ENCODE measurements around the gene GPR161. TPM values are rescaled to one million over a fixed set of nuclear protein-coding genes. Genes with fewer than 3 reads are reported as not detected.

Gene GPR161
- total RNA-seq, 3 donors from 2014 or later = 0.16 to 0.27 (median 0.20) TPM

DNA sequence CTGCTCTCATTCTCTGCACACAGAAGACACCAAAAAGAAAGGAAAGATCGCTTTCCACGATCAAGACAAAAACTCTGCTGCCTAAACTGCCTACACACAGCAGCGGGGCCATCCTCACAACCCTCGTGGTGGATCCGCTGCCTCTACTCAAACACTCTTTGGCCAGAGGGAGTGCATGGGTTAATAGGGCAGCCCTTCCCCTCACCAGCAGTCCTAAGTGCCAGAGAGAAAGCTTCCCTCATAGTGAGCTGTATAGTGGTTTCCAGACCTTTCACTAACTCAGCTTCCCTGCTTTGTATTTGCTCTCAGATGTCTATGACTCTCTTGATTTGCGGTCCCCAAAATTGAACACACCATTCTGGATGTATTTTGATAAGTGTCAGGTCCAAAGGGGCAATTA, 30.9 kb downstream of the GPR161 start:
- Mint-ChIP-seq H3K9me3 (no peaks in the 10 kb centered on the region), H3K36me3 (ENCODE audit: insufficient read depth) (no peaks in the 10 kb centered on the region), H3K4me1 (ENCODE audit: low read depth) (no peaks in the 10 kb centered on the region), H3K27me3 (ENCODE audit: low read depth) (no peaks in the 10 kb centered on the region), H3K4me3 (no peak overlapping the region)
- ATAC-seq (no peak), DNase-seq (no peak)

DNA sequence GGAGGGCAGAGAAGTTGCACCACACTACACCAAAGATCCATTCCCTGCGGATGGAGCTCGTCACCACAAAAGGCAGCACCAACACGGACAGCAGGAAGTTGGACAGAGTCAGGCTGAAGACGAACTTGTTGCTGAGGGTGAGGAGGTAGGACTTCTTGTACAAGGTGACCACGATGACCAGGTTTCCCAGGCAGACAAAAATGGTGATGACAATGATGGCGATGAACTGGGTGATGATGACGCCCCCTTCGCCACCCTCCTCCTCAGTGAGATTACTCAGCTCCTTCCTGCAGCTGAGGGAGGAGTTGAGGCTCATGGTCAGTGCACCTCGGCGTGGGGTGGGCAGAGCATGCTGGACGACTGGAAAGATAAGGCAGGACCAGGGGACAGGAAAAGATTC, 32.2 kb downstream of the GPR161 start:
- no peak for ATAC-seq
- Mint-ChIP-seq H3K27me3 (ENCODE audit: low read depth) (no peaks in the 10 kb centered on the region), H3K4me3 (no peak overlapping the region), H3K4me1 (ENCODE audit: low read depth) (no peaks in the 10 kb centered on the region), H3K36me3 (ENCODE audit: insufficient read depth) (no peaks in the 10 kb centered on the region), H3K9me3 (no peaks in the 10 kb centered on the region)
- DNase-seq = no peak

DNA sequence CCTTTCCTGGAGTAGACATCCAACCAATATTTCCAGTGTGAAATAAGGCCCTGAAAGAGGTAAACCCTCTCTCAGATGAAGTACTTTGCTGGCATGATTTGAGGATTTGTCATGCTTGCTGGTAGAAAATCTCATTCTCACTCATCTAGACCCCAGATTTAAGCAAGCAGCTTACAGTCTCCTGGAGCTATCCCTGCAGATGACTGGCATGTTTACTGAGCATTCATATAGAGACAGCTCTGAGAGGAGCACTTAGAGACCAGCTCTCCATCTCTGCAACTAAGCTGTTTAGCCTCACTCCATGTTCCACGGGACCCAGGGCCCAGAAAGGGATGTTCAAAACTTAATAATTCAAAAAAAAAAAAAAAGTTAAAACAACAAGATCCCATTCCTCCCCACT, 34.2 kb downstream of the GPR161 start:
- Mint-ChIP-seq H3K36me3 (ENCODE audit: insufficient read depth) (no peaks in the 10 kb centered on the region), H3K9me3 (no peaks in the 10 kb centered on the region), H3K4me3 (no peak overlapping the region), H3K4me1 (ENCODE audit: low read depth) (no peaks in the 10 kb centered on the region), H3K27me3 (ENCODE audit: low read depth) (no peaks in the 10 kb centered on the region)
- ATAC-seq (no peak), DNase-seq (no peak)

DNA sequence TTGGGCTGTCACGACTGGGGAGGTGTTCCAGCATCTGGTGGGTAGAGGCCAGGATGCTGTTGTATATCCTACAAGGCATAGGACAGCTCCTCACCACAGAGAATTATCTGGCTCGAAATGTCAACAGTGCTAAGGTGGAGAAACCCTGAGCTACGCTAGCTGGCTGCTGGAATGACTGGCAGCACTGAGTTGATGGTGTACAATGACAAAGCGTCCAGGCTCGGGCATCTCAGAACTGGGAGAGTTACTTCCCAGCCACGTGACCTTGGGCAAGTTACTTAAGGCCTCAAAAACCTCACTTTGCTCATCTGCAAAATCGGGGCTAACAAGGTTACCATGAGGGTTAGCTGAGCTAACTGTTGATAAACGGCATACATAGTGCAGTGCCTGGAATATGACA, 35.4 kb downstream of the GPR161 start:
- Mint-ChIP-seq H3K36me3 (ENCODE audit: insufficient read depth) (no peaks in the 10 kb centered on the region), H3K27me3 (ENCODE audit: low read depth) (no peaks in the 10 kb centered on the region), H3K9me3 (no peaks in the 10 kb centered on the region), H3K4me3 (no peak overlapping the region), H3K4me1 (ENCODE audit: low read depth) (no peaks in the 10 kb centered on the region)
- no peak for ATAC-seq
- DNase-seq = no peak

DNA sequence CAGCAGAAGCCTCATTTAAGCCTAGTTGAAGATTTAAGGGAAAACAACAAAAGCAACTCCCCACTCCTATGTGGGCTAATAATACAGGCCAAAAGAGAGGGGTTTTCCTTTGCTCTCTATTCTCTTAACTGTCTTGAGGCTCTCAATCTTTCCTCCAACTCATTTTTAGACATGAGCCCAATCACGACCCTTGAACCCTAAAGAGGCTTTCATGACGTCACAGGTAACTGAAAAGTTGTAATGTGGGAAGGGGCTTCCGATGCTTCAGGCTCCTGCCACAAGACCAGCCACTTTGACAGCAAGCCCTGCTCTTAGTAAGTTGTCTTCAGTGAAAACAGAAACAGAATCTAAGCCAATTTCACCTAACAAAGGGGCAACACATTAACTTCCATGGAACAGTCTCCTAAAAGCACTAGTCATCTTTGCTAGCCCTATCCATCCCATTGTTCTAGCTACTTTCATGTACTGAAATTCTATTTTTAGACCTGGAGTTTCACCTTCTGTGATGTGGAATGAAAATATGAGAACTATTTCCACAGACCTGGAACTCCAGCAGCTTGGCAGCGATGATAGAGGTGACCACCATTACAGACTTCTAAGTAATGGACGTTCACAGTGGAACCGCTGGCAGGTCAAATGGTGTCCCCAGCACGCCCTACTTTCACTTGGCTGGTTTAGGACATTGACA, 36.3 kb downstream of the GPR161 start:
- Mint-ChIP-seq H3K27me3 (ENCODE audit: low read depth) (no peaks in the 10 kb centered on the region), H3K36me3 (ENCODE audit: insufficient read depth) (no peaks in the 10 kb centered on the region), H3K9me3 (no peaks in the 10 kb centered on the region), H3K4me3 (no peak overlapping the region), H3K4me1 (ENCODE audit: low read depth) (no peaks in the 10 kb centered on the region)
- no peak for DNase-seq
- ATAC-seq = no peak

DNA sequence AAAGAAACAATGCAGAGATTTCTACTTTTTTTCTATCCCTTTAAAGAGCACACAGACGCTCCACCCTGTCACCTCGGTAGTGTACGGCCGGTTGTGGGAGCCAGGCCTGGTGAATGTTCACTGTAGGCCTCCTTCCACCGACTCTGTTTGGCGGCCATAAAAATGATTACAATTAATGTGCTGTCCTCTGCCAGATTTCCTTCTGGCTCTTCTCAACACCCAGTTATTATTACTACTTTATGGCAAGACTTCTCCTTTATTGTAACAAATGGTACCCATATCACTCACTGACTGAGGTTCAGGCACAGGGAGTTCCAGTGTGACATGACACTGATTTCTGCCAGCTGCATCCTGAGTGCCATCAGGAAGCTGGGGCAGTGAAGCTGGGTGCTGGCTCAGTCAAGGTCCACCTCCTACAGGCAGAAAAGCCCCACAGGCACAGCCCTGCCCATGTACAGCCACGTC, 37.4 kb downstream of the GPR161 start:
- no peaks in the 10 kb centered on the region for H3K4me1 Mint-ChIP-seq (ENCODE audit: low read depth)
- no peaks in the 10 kb centered on the region for H3K36me3 Mint-ChIP-seq (ENCODE audit: insufficient read depth)
- ATAC-seq = no peak
- H3K9me3 Mint-ChIP-seq = no peaks in the 10 kb centered on the region
- no peaks in the 10 kb centered on the region for H3K27me3 Mint-ChIP-seq (ENCODE audit: low read depth)
- H3K4me3 Mint-ChIP-seq = no peak overlapping the region
- DNase-seq = no peak

DNA sequence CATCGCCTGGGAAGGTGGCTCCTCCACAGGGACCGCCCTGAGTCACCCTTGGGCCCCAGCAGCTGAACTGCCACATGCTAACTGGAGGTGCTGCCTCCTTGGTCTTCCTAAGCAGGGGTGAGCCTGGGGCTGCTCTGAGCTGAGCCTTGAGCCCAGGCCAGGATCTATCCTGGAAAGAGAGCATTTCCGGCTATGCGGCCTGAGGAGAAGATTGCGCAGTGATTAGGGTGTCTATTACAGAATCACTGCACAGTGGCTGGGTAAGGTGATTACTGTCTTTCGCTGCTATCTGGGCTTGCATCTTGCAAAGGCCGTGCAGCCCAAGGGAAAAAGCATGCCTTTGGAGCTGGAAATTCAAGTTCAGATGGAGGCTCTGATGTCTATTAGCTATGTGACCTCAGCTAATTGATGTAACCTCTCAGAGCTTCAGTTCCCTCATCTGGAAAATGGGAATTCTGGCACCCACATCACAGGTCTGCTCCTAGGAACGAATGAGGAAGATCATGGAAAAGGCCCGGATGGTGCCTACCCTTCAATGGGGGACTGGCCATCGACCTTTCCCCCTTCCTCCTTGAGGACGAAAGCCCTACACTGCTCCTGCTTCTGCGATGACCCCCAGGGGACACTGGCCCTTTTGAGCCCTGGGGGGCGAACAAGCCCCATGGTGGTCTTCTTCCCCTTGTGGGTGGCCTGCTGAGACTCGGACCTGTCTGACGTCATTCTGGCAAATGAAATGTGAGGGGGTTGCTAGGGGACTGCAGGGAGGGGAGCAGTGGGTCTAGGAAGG, 38.0 kb downstream of the GPR161 start:
- H3K36me3 Mint-ChIP-seq (ENCODE audit: insufficient read depth) = no peaks in the 10 kb centered on the region
- H3K4me1 Mint-ChIP-seq (ENCODE audit: low read depth) = no peaks in the 10 kb centered on the region
- H3K27me3 Mint-ChIP-seq (ENCODE audit: low read depth) = no peaks in the 10 kb centered on the region
- DNase-seq (no peak), ATAC-seq (no peak)
- H3K4me3 Mint-ChIP-seq = no peak overlapping the region
- no peaks in the 10 kb centered on the region for H3K9me3 Mint-ChIP-seq

DNA sequence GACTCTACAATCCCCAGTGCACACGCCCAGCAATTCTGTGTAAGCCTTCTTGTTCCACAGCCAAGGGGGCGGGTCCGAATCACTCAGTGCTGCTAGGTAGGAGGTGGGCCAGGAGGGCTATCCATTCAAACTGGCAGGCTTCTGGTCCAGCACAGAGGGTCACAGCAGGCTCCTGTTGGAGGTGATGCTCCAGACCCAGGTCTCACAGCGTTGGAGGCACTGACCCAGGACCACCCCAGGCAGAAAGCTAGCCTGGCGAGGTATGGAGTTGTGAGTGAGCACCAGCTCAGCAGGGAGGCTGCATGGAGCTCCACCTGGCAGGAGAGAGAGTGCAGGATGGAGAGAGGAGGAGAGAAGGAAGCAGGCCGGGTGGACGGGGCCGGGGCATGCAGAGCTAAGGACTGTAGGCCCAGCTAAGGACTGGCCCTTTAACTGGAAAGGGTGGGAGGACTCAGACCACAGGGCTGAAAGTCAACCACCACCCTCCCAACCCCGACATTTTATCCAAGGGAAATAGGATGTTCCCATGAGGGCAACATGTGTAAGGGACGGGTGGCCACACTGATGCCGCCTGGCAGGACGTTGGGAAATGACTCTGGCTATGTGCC, 38.7 kb downstream of the GPR161 start:
- Mint-ChIP-seq H3K9me3 (no peaks in the 10 kb centered on the region), H3K36me3 (ENCODE audit: insufficient read depth) (no peaks in the 10 kb centered on the region), H3K27me3 (ENCODE audit: low read depth) (no peaks in the 10 kb centered on the region), H3K4me1 (ENCODE audit: low read depth) (no peaks in the 10 kb centered on the region), H3K4me3 (no peak overlapping the region)
- DNase-seq = no peak
- no peak for ATAC-seq

DNA sequence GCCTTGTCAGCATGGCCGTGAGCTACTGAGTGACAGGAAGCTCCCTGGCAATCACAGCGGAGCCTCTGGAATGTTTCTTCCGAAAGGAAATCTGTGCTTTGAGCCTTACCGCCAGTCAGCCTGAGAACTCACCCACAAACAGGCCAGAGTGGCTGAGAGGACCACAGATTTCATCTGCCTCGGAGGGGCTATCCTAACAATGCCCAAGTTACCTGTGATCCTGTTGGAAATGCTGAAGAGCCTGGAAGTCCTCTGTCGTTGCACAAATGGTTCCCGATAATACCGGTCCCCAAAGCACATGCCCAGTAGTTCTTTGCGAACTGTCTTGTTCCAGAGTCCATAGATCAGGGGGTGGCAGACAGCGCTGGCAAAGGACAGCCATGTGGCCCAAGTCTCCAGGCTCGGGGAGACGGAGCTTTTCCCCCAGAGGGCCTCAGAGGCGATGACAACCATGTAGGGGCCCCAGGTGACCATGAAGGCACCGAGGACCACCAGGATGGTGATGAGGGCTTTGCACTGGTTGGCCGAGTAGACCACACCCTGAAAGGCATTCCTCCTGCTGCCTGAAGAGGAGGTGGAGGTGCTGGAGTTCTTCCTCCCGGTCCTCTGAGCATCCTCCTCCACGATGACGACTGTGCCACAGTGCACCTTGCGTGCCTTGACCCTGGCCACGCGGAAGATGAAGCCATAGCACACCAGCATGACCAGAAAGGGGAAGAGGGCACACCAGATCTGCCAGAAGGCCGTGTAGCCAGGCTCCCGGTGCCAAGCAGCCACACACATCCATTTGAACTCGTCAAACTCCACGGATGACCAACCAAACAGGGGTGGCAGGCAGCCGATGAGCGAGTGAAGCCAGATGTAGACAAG, 40.2 kb downstream of the GPR161 start:
- no peak for ATAC-seq
- no peak for DNase-seq
- H3K4me3 Mint-ChIP-seq = no peak overlapping the region
- no peaks in the 10 kb centered on the region for H3K27me3 Mint-ChIP-seq (ENCODE audit: low read depth)
- H3K4me1 Mint-ChIP-seq (ENCODE audit: low read depth) = no peaks in the 10 kb centered on the region
- no peaks in the 10 kb centered on the region for H3K36me3 Mint-ChIP-seq (ENCODE audit: insufficient read depth)
- no peaks in the 10 kb centered on the region for H3K9me3 Mint-ChIP-seq

DNA sequence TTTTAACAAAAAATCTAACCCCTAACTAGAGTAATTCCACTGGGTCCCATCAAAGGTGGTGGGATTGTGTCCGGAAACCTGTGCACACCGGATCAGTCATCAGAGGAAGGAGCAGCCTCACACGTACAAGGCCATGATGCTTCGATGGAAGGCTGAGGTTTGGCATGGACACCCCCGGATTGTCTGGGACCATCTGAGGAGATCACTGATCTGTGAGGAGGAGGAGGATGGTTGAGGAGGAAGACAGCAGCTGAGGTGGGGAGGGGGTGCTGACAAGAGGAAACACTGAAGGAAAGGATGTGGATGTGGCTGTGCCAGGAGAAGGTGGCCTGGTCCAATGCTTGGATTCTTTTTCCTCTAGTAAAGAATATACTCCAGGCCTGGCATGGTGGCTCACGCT, 41.3 kb downstream of the GPR161 start:
- no peak overlapping the region for H3K4me3 Mint-ChIP-seq
- DNase-seq (no peak), ATAC-seq (no peak)
- no peaks in the 10 kb centered on the region for H3K27me3 Mint-ChIP-seq (ENCODE audit: low read depth)
- H3K4me1 Mint-ChIP-seq (ENCODE audit: low read depth) = no peaks in the 10 kb centered on the region
- H3K36me3 Mint-ChIP-seq (ENCODE audit: insufficient read depth) = no peaks in the 10 kb centered on the region
- no peaks in the 10 kb centered on the region for H3K9me3 Mint-ChIP-seq

DNA sequence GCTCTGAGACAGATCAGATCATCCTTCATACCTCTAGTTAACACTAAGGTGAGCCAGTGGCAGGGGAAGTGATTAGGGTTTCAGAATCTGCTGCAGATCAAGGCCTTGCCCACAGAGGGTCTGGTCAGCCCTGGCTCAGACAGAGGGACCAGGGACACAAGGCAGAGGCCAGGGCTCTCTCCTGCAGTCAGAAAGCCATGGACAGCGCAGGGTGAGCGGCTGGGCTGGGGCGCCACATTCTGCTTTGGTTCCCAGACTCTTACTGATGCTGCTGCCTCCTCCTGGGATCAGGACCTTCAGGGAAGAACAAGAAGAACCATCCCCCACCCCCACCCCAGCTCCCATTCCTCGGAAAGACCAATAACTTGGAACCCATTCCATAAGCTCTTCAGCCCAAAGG, 43.1 kb downstream of the GPR161 start:
- DNase-seq (no peak), ATAC-seq (no peak)
- Mint-ChIP-seq H3K4me3 (no peak overlapping the region), H3K36me3 (ENCODE audit: insufficient read depth) (no peaks in the 10 kb centered on the region), H3K9me3 (no peaks in the 10 kb centered on the region), H3K4me1 (ENCODE audit: low read depth) (no peaks in the 10 kb centered on the region), H3K27me3 (ENCODE audit: low read depth) (no peaks in the 10 kb centered on the region)

DNA sequence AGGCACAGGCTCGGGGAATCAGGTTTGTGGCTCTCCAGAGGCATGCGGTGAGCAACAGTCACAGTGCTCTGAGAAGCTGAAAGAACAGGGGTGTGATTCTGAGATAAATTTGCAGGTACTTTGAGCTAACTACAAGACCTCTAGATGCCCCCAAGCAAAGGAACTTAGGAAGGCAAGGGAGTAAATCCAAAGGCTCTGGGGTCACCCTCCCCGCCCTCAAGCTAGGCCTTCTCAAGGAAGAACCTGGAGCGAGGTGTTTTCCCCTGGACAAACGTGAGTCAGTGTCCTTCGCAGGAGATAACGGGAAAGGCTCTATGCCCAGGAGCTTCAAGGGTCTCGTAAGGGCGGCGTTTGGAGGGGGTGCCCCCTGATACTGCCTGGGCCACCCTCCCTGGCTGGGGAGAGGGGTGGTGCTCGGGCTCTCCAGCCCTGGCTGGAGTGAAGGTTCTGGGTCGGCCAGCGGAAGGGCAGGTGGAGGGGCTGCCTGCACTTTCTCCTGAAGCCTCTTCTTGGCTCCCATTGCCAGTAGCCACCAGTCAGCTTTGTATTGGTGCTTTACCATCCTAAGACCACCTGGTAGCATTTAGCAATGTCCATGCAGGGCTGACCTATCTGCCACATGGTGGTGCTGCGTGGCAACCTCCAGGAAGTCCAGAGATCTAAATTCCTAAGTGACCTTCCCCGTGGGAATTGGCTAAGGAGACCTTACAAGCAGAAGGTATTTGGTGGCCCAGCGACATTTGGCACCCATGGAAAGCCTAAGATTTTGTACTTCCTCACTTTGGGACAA, 44.0 kb downstream of the GPR161 start:
- Mint-ChIP-seq H3K27me3 (ENCODE audit: low read depth) (no peaks in the 10 kb centered on the region), H3K4me1 (ENCODE audit: low read depth) (no peaks in the 10 kb centered on the region), H3K9me3 (no peaks in the 10 kb centered on the region), H3K36me3 (ENCODE audit: insufficient read depth) (no peaks in the 10 kb centered on the region), H3K4me3 (no peak overlapping the region)
- no peak for DNase-seq
- ATAC-seq = no peak

DNA sequence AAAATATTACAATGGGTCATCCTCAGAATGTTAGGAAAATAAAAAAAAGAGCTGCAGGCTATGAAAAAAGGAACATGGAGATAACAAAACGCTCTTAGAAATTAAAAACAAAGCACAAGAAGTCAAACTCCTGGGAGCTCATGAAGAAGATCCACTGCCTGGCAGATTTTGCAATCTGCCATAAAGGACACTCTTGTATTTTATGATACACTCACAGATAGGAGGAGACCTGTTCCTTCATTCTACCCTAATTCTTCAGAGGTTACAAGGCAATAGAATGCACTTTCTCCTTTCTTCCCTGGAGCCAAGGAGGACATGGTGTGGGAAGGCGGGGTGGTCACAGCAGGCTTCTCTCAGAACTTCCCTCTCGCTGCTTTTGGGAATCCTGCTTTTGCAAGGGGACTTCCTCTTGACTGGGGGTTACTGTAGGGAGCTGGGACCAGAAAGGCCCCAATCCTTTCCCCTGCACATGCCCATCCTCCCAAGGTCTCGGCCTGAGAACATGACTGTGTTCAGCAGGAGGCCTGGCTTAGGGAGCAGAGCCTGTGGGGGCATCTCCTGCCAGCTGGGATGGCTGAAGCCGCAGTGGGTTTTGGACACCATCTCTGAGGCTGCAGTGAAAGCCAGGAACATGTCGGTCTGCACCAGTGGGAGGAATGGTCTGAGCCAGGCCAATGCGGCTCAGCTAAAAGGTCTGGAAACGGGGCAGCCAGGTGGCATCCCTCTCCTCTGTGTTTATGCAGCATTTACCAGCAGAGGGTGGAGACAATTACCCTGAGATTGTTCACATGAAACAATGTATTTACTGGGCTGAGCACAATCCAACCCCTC, 44.8 kb downstream of the GPR161 start:
- no peak for ATAC-seq
- H3K4me3 Mint-ChIP-seq = no peak overlapping the region
- DNase-seq = no peak
- H3K9me3 Mint-ChIP-seq = no peaks in the 10 kb centered on the region
- no peaks in the 10 kb centered on the region for H3K27me3 Mint-ChIP-seq (ENCODE audit: low read depth)
- H3K36me3 Mint-ChIP-seq (ENCODE audit: insufficient read depth) = no peaks in the 10 kb centered on the region
- H3K4me1 Mint-ChIP-seq (ENCODE audit: low read depth) = no peaks in the 10 kb centered on the region
